A673 (cell line): ENCODE data around the gene GAS7.

Experiments
- CTCF ChIP-seq: fragments of 300-800, 200-600 bp; sonication (generic); conservative IDR thresholded peaks from 2 replicates; pipeline ENCODE4 v1.5.1; 2017; ENCODE audit warnings: low read depth, mild to moderate bottlenecking, antibody characterized with exemption, low read length, moderate library complexity, mixed read lengths
- EZH2 ChIP-seq: fragments of 200-600 bp; sonication (generic); IDR thresholded peaks from 2 replicates; pipeline ENCODE4 v1.6.1; 2017; ENCODE audit warnings: borderline replicate concordance, low read depth, mild to moderate bottlenecking, mixed read lengths, antibody characterized with exemption, low read length; ENCODE audit not compliant: poor library complexity, severe bottlenecking

- TF ChIP-seq CTCF (no peak), EZH2 (no peak)
Measured at GRCh38 chr17:10034719-10035475, 163.5 kb downstream of the GAS7 start.
